Pancreas (tissue), 10 donors: ENCODE results near the gene ZSWIM4. TPM values are rescaled to one million over a fixed set of nuclear protein-coding genes. Genes with fewer than 3 reads are reported as not detected.

Source experiments
- ATAC-seq, 4 donors: fragments of 200-7000 bp; cut with Tn5 transposase; one replicate each; pipeline versions ENCODE4 v1.8.0 to v1.9.1; 2020; ENCODE audit warnings: mild to moderate bottlenecking in 4 of 4, moderate library complexity in 4 of 4
- DNase-seq, 6 donors: peaks; one replicate each; pipeline ENCODE4 v3.0.0-alpha.2; 2020
- FAIRE-seq: peaks from 2 replicates; lab custom pipeline; 2012; peaks lifted over from hg19 to GRCh38; lab: Jason Lieb, UNC
- H3K27ac ChIP-seq, 4 donors: fragments of 200-600 bp; sonication (generic); 1 replicate in 3 of 4; 2 replicates in 1 of 4; pipeline versions ENCODE4 v1.5.0 to v1.8.0; 2020
- H3K27me3 ChIP-seq, 4 donors: fragments of 200-600 bp; one replicate each; pipeline ENCODE4 v1.8.0; 2021
- H3K36me3 ChIP-seq, 3 donors: fragments of 200-600 bp; sonication (generic) in 1 of 3; one replicate each; pipeline versions ENCODE4 v1.5.0 to v1.8.0; 2020 to 2021
- H3K4me1 ChIP-seq, 3 donors: fragments of 200-600 bp; one replicate each; pipeline ENCODE4 v1.8.0; 2021
- H3K4me3 ChIP-seq, 4 donors: fragments of 200-600 bp; sonication (generic) in 2 of 4; one replicate each; pipeline versions ENCODE4 v1.5.0 to v1.8.0; 2020 to 2021
- H3K9me3 ChIP-seq, 4 donors: fragments of 200-600 bp; one replicate each; pipeline ENCODE4 v1.8.0; 2021
- CTCF ChIP-seq, 4 donors: fragments of 200-600 bp; sonication (generic) in 3 of 4; IDR thresholded peaks; one replicate each; pipeline versions ENCODE4 v1.5.0 to v1.8.0; 2021; ENCODE audit warnings: antibody characterized with exemption in 4 of 4
- WGBS, 2 donors: extraction: QIAGEN DNeasy Blood & Tissue Kit; methylation state at CpG; one replicate each; pipeline ENCODE4 v1.1.7; 2013; 5-methylcytosine and 5-hydroxymethylcytosine counted together
- intact Hi-C, 3 donors: fragments of 100-400 bp; cut with DNase I; formaldehyde crosslinking; loops; one replicate each; pipeline versions ENCODE4 v1.11.1 to v1.14.2; 2022
- polyA plus RNA-seq, 2 donors: library from polyadenylated mRNA; stranded (reverse); fragments of 200-250 nt; gene quantifications; one replicate each; pipeline ENCODE4 v1.2.3, GENCODE V29; 2013
- total RNA-seq, 6 donors: library from RNA; stranded (reverse); fragmentation: NEBNext Ultra II Directional in 4 of 6; extraction: Animal tissue kit (Norgen Biotek cat#: 25700) in 4 of 6; gene quantifications; one replicate each; pipeline versions ENCODE4 v1.2.1 to v1.2.4, GENCODE V29; 2021 to 2023
- donor health status: healthy with polysubstance abuse.
- donor health status: DM: no; HTN: no; CAD: no; lungs with moderate emphysema.
- donor health status: DM: no; HTN: no; CAD: no.
- donor health status: control.
- donor health status: control.
- donor health status: Bipolar disorder and iron deficiency.
- donor health status: DM: yes; HTN: yes; CAD: no.
- donor health status: DM: no; HTN: no; CAD: no.
- donor health status: DM: no; HTN: no; CAD: no.
- donor health status: DM: yes; HTN: yes; CAD: no.

Gene ZSWIM4
- total and polyA plus RNA-seq, 8 donors = 1.9 to 9.3 (median 3.9) TPM

DNA sequence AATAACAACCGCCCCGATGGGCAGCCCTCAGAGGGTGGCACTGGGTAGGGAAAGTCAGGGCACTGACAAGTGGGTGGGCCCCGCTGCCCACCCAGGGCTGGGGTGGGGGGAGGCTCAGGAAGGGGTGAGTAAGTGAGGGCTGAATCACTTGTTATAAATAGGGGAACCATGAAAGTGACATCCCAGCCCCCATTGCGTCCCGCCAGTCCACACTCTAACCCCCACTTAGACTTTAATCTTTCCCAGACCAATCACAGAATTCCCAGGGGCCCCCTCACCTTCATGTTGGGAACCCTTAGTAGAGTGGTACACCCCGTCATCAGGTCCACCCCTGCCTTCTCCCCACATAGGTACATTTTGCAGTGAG lies 44.7 kb downstream of the ZSWIM4 start:
- ATAC-seq (no peak), DNase-seq (no peak), FAIRE-seq (no peak)
- Histone ChIP-seq H3K36me3 (peaks cover 0 to 11% (median 0%) of the 10 kb centered on the region in 3 donors), H3K27me3 (no peaks in the 10 kb centered on the region), H3K27ac (peak overlapping the region; percentile 33 to 97 (median 85)), H3K4me1 (peaks cover 6 to 27% (median 8%) of the 10 kb centered on the region in 3 donors), H3K9me3 (no peaks in the 10 kb centered on the region), H3K4me3 (peak overlapping the region in 2 of 4 donors; percentile 92 to 97)
- 36 to 54% methylated on average over 6 of the region's 6 CpGs for WGBS, 2 donors
- no peak for TF ChIP-seq CTCF (IDR thresholded peaks at IDR 0.05)
- intact Hi-C loops = no loop called here

GRCh38 chr19:13840305-13841085 lies 45.3 kb downstream of the ZSWIM4 start:
- H3K9me3 ChIP-seq = no peaks in the 10 kb centered on the region
- H3K4me3 ChIP-seq = peak overlapping the region; percentile 54 to 97 (median 80)
- H3K36me3 ChIP-seq = peaks cover 0 to 11% (median 0%) of the 10 kb centered on the region in 3 donors
- 80 to 83% methylated on average over 23 of the region's 23 CpGs for WGBS, 2 donors
- H3K27me3 ChIP-seq = no peaks in the 10 kb centered on the region
- intact Hi-C loops = no loop called here
- H3K4me1 ChIP-seq = peaks cover 6 to 27% (median 8%) of the 10 kb centered on the region in 3 donors
- no peak for FAIRE-seq
- TF ChIP-seq CTCF (IDR thresholded peaks at IDR 0.05) = no peak
- ATAC-seq = peak in 2 of 4 donors; percentile 9 to 13
- DNase-seq = peak in 4 of 6 donors; percentile 38 to 80 (median 60)
- H3K27ac ChIP-seq = peak overlapping the region; percentile 83 to 97 (median 90)

DNA sequence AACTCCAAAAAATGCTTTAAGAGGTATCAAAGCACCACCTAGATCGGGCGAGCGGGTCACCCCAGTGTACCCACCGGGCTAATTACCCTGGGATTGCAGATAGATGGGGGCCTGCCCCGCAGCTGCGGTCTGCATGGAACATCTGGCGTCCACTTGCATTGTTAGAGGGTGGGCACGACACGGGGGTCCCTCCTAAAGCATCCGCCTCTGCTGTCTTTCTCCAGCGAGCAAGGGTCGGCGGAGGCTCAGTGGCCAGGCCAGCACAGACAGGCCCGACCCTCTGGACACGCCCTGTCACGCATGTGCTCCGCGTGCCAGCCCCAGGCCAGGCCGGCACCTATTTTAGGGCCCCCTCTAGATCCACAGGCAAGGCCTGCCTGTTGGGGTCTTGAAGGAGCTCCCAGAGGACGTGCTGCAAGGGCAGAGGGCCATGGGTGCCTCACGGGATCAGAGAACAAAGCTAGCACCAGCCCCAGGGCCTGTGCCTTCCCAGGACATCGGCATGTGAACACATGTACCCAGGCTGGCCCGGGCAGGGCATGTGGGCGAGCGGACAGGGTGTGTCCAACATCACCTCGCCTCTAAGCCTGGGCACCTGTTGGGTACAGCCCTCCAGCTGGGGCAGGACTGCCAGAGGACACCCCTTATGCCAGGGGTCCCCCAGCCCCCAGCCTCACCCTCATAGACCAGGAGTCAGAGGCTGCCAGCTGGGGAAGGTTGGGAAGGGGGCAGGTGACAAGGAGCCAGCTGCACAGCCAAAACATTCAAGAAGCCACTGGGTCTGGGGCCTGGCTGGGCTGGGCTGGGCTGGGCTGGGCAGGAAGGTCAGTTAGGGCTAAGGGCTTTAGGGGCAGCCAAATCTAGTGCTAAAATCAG lies 46.1 kb downstream of the ZSWIM4 start:
- no peak for TF ChIP-seq CTCF (IDR thresholded peaks at IDR 0.05)
- DNase-seq (peak; percentile 44 to 88 (median 64)), FAIRE-seq (no peak), ATAC-seq (peak; percentile 8 to 27 (median 14))
- WGBS, 2 donors = 70 to 75% methylated on average over 26 of the region's 26 CpGs
- intact Hi-C loops = no loop called here
- Histone ChIP-seq H3K9me3 (no peaks in the 10 kb centered on the region), H3K27me3 (no peaks in the 10 kb centered on the region), H3K36me3 (peaks cover 0 to 2% (median 0%) of the 10 kb centered on the region in 3 donors), H3K4me1 (peaks cover 7 to 32% (median 11%) of the 10 kb centered on the region in 3 donors), H3K27ac (peak overlapping the region; percentile 83 to 97 (median 90)), H3K4me3 (peak overlapping the region; percentile 54 to 97 (median 80))

DNA sequence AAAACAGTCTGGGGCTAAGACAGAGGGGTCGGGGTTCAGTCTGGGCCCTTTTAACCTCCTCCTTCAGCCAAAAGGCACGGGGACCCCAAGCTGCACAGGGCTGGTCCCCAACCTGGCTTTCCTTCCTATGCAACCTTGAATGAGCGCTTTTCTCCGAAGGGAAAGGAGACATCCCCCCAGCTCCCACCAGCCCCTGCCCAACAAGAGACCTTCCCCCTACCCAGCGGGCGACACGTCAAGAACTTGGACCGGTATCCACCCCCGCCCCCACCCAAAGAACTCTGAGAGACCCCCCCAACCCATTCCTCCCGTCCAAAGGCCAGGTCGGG lies 46.7 kb downstream of the ZSWIM4 start:
- Histone ChIP-seq H3K4me3 (peak overlapping the region; percentile 54 to 97 (median 80)), H3K4me1 (peaks cover 12 to 35% (median 17%) of the 10 kb centered on the region in 3 donors), H3K36me3 (no peaks in the 10 kb centered on the region), H3K27me3 (no peaks in the 10 kb centered on the region), H3K9me3 (no peaks in the 10 kb centered on the region), H3K27ac (peak overlapping the region; percentile 83 to 97 (median 90))
- no peak for FAIRE-seq
- 10 to 12% methylated on average over 11 of the region's 11 CpGs for WGBS, 2 donors
- TF ChIP-seq CTCF (IDR thresholded peaks at IDR 0.05) = no peak
- no peak for DNase-seq
- ATAC-seq = no peak
- intact Hi-C loops = no loop called here
